GM23248 (cell line): Measurements from ENCODE around the gene SYNE1.

ENCODE experiments used
- EZH2 ChIP-seq: fragments of 200-600 bp; sonication (generic); IDR thresholded peaks from 2 replicates; pipeline ENCODE4 v1.6.1; 2018; ENCODE audit warnings: antibody characterized with exemption, mild to moderate bottlenecking; ENCODE audit not compliant: insufficient read depth, poor library complexity, severe bottlenecking
- EZH2phosphoT487 ChIP-seq: fragments of 200-600 bp; sonication (generic); IDR thresholded peaks from 2 replicates; pipeline ENCODE4 v1.6.1; 2018; ENCODE audit warnings: antibody characterized with exemption, moderate library complexity, mild to moderate bottlenecking, low read depth; ENCODE audit not compliant: insufficient read depth

GRCh38 chr6:152087096-152087495 is 550.1 kb downstream of the SYNE1 start:
- TF ChIP-seq EZH2 (no peak), EZH2phosphoT487 (no peak)
